Ovary (tissue), 9 donors: Measurements from ENCODE around the gene LRRN4CL. TPM values are rescaled to one million over a fixed set of nuclear protein-coding genes. Genes with fewer than 3 reads are reported as not detected.

ENCODE experiments used
- DNase-seq, 5 donors: peaks; one replicate each; pipeline ENCODE4 v3.0.0-alpha.2; 2019 to 2020
- H3K27ac ChIP-seq, 2 donors: fragments of 200-600 bp; one replicate each; pipeline versions ENCODE4 v1.5.1 to v1.8.0; 2019 to 2022
- H3K27me3 ChIP-seq: fragments of 200-600 bp; one replicate; pipeline ENCODE4 v1.8.0; 2022
- H3K36me3 ChIP-seq: fragments of 200-600 bp; sonication (generic); one replicate; pipeline ENCODE4 v1.5.1; 2019
- H3K4me1 ChIP-seq: one replicate; pipeline ENCODE4 v1.8.1; 2013; ENCODE audit warnings: mild to moderate bottlenecking, moderate library complexity; ENCODE audit not compliant: insufficient read depth
- H3K4me3 ChIP-seq: fragments of 200-600 bp; sonication (generic); one replicate; pipeline ENCODE4 v1.5.1; 2017
- H3K9me3 ChIP-seq, 2 donors: fragments of 200-600 bp in 1 of 2; sonication (generic) in 1 of 2; one replicate each; pipeline versions ENCODE4 v1.5.1 to v1.8.1; 2013 to 2019; ENCODE audit warnings: mild to moderate bottlenecking in 1 of 2, moderate library complexity in 1 of 2
- CTCF ChIP-seq, 3 donors: fragments of 450-650 bp in 2 of 3; fragments of 200-600 bp in 1 of 3; IDR thresholded peaks; one replicate each; pipeline versions ENCODE4 v1.5.1 to v1.8.0; 2016 to 2022; ENCODE audit warnings: antibody characterized with exemption in 3 of 3, mild to moderate bottlenecking in 1 of 3
- EP300 ChIP-seq: sonication (generic); formaldehyde crosslinking; IDR thresholded peaks from one replicate; pipeline ENCODE4 v1.6.1; 2017; ENCODE audit warnings: antibody characterized with exemption
- POLR2A ChIP-seq: fragments of 450-650 bp; IDR thresholded peaks from one replicate; pipeline ENCODE4 v1.6.1; 2017; ENCODE audit warnings: antibody characterized with exemption, mild to moderate bottlenecking, moderate library complexity
- WGBS, 3 donors: extraction: QIAGEN DNeasy Blood & Tissue Kit in 1 of 3; methylation state at CpG; one replicate each; pipeline versions ENCODE4 v1.1.5 to v1.1.7; 2013 to 2017; 5-methylcytosine and 5-hydroxymethylcytosine counted together
- intact Hi-C, 4 donors: fragments of 100-400 bp; cut with DNase I; formaldehyde crosslinking; loops; one replicate each; pipeline versions ENCODE4 v1.11.0 to v1.15.1; 2022 to 2023
- polyA plus RNA-seq, 2 donors: library from polyadenylated mRNA; stranded (reverse); fragments of 200-250 nt in 1 of 2; fragments of 350-450 nt in 1 of 2; fragmentation: Illumina TruSeq in 1 of 2; extraction: RNeasy Lipid Tissue Mini Kit (QIAGEN cat#74804) in 1 of 2; gene quantifications; one replicate each; pipeline ENCODE4 v1.2.3, GENCODE V29; 2013 to 2014
- total RNA-seq, 7 donors: library from RNA; depleted of rRNA in 2 of 7; stranded (reverse); fragments of >200 nt in 2 of 7; fragmentation: NEBNext Ultra II Directional in 3 of 7; extraction: Animal tissue kit (Norgen Biotek cat#: 25700) in 3 of 7; gene quantifications; one replicate each; pipeline versions ENCODE4 v1.1.0 to v1.2.4, GENCODE V29; 2016 to 2023
- donor health status: DM: no; HTN: no; CAD: no; lungs with moderate emphysema.
- donor health status: DM: no; HTN: no; CAD: no.
- donor health status: Bipolar disorder and iron deficiency.
- donor health status: DM: yes; HTN: yes; CAD: no.
- donor health status: DM: no; HTN: no; CAD: no.
- donor health status: DM: yes; HTN: yes; CAD: no.

The LRRN4CL gene
- total and polyA plus RNA-seq, 9 donors = 18.5 to 38.6 (median 25.5) TPM

GRCh38 chr11:62713343-62713742, 24.0 kb upstream of the LRRN4CL start:
- Histone ChIP-seq H3K4me3 (no peak overlapping the region), H3K9me3 (no peaks in the 10 kb centered on the region), H3K27ac (no peak overlapping the region), H3K36me3 (no peaks in the 10 kb centered on the region), H3K4me1 (peaks cover 5% of the 10 kb centered on the region), H3K27me3 (no peaks in the 10 kb centered on the region)
- intact Hi-C loops = no loop called here
- WGBS, 3 donors = 79 to 86% (median 80%) methylated on average over 2 of the region's 2 CpGs
- TF ChIP-seq POLR2A (no peak), EP300 (no peak), CTCF (IDR thresholded peaks at IDR 0.05) (no peak)
- DNase-seq = no peak

GRCh38 chr11:62712861-62713260, 23.5 kb upstream of the LRRN4CL start:
- Histone ChIP-seq H3K36me3 (no peaks in the 10 kb centered on the region), H3K27ac (no peak overlapping the region), H3K4me3 (no peak overlapping the region), H3K27me3 (no peaks in the 10 kb centered on the region), H3K9me3 (no peaks in the 10 kb centered on the region), H3K4me1 (peaks cover 8% of the 10 kb centered on the region)
- intact Hi-C loops = no loop called here
- no peak for DNase-seq
- 15 to 40% (median 31%) methylated on average over 3 of the region's 3 CpGs for WGBS, 3 donors
- no peak for TF ChIP-seq POLR2A
- no peak for TF ChIP-seq EP300
- TF ChIP-seq CTCF (IDR thresholded peaks at IDR 0.05) = no peak

- no peak overlapping the region for H3K4me3 ChIP-seq
- peaks cover 8% of the 10 kb centered on the region for H3K4me1 ChIP-seq
- no peaks in the 10 kb centered on the region for H3K36me3 ChIP-seq
- whole genome bisulfite sequencing, 3 donors = 55 to 69% (median 65%) methylated on average over 6 of the region's 6 CpGs
- intact Hi-C loops = no loop called here
- TF ChIP-seq CTCF (IDR thresholded peaks at IDR 0.05) = no peak
- TF ChIP-seq POLR2A = no peak
- TF ChIP-seq EP300 = no peak
- DNase-seq = peak in 1 of 5 donors; percentile 11
- H3K27me3 ChIP-seq = no peaks in the 10 kb centered on the region
- no peaks in the 10 kb centered on the region for H3K9me3 ChIP-seq
- H3K27ac ChIP-seq = no peak overlapping the region
Measured at GRCh38 chr11:62712276-62712812, 23.0 kb upstream of the LRRN4CL start.

- TF ChIP-seq CTCF (IDR thresholded peaks at IDR 0.05) (no peak), POLR2A (no peak), EP300 (no peak)
- no peaks in the 10 kb centered on the region for H3K9me3 ChIP-seq
- H3K36me3 ChIP-seq = no peaks in the 10 kb centered on the region
- 51 to 59% (median 55%) methylated on average over 7 of the region's 7 CpGs for WGBS, 3 donors
- H3K4me3 ChIP-seq = peak overlapping the region; percentile 67
- intact Hi-C loops = no loop called here
- H3K4me1 ChIP-seq = peaks cover 18% of the 10 kb centered on the region
- no peak for DNase-seq
- no peaks in the 10 kb centered on the region for H3K27me3 ChIP-seq
- peak overlapping the region; percentile 76 to 81 for H3K27ac ChIP-seq
Measured at GRCh38 chr11:62710001-62710345, 20.6 kb upstream of the LRRN4CL start.
